Large intestine (tissue), 3 donors: ENCODE results near the gene SH3GLB2. TPM values are rescaled to one million over a fixed set of nuclear protein-coding genes. Genes with fewer than 3 reads are reported as not detected.

Source experiments
- DNase-seq, 2 donors: peaks; one replicate each; pipeline versions ENCODE4 v3.0.0 to v3.0.0-alpha.2; 2013
- H3K27ac ChIP-seq: one replicate; pipeline ENCODE4 v1.5.1; 2013; ENCODE audit warnings: low read length
- H3K27me3 ChIP-seq: 2 replicates; pipeline ENCODE4 v1.6.1; 2013; ENCODE audit warnings: low read length; ENCODE audit not compliant: control insufficient read depth, insufficient read depth
- H3K36me3 ChIP-seq: 2 replicates; pipeline ENCODE4 v1.6.1; 2013; ENCODE audit warnings: low read length; ENCODE audit not compliant: control insufficient read depth, insufficient read depth
- H3K4me1 ChIP-seq: one replicate; pipeline ENCODE4 v1.6.1; 2013; ENCODE audit warnings: low read length; ENCODE audit not compliant: control insufficient read depth, insufficient read depth
- H3K4me3 ChIP-seq: one replicate; pipeline ENCODE4 v1.5.1; 2013; ENCODE audit warnings: low read length
- H3K9me3 ChIP-seq: one replicate; pipeline ENCODE4 v1.6.1; 2013; ENCODE audit warnings: mild to moderate bottlenecking, low read depth, low read length, moderate library complexity; ENCODE audit not compliant: control insufficient read depth
- WGBS: methylation state at CpG from one replicate; pipeline ENCODE4 v1.1.5; 2013; ENCODE audit warnings: low lambda C conversion rate; ENCODE audit not compliant: insufficient coverage; 5-methylcytosine and 5-hydroxymethylcytosine counted together
- polyA plus RNA-seq: library from polyadenylated mRNA; unstranded; fragments of 120-200 nt; gene quantifications from one replicate; pipeline ENCODE4 v1.2.1, GENCODE V29; 2013

Gene SH3GLB2
- polyA plus RNA-seq, 1 donor = 81.7 TPM

DNA sequence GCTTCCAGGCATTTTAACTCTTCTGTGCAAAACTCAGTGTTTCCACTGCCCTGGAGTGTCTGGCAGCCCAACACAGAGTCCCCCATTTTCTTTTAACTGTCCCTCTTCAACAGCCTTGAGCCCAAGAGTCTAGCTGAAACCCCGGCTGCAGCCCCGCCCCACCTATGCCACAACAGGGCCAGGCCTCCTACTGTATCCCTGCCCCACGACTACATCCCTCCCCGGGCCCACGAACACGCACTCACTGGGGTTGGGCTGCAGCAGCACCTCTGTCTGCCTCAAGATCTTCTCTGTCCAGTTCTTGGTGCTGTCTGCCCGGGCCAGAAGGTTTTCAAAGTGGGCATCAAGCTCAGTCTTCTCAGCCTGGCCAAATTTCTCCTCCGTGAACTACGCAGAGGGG, 6.1 kb downstream of the SH3GLB2 start:
- no CpG with 5 or more reads among the region's 9 CpGs for WGBS
- Histone ChIP-seq H3K4me1 (peaks cover 19% of the 10 kb centered on the region), H3K27me3 (no peaks in the 10 kb centered on the region), H3K36me3 (peaks cover 4% of the 10 kb centered on the region), H3K27ac (no peak overlapping the region), H3K4me3 (no peak overlapping the region), H3K9me3 (no peaks in the 10 kb centered on the region)
- DNase-seq = no peak

DNA sequence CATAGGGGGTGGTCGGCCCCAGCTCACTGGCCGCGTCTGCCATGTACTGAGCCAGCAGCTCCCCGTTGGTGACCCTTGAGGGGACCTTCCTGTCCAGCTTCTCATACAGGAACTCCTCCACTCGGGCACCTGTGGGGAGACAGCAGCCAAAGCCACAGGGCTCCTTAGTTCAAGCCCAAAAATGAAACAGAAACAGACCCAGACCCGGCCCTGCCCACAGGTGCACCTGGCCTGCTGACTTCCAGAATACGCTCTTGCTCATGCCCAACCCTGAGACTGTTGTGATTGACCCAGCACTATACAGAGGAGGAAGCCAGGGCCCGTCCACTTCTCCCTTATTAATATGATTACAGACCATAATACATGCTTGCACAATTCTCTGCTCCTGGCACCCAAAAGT, 7.0 kb downstream of the SH3GLB2 start:
- WGBS = no CpG with 5 or more reads among the region's 8 CpGs
- Histone ChIP-seq H3K27me3 (no peaks in the 10 kb centered on the region), H3K27ac (no peak overlapping the region), H3K4me3 (no peak overlapping the region), H3K36me3 (peaks cover 4% of the 10 kb centered on the region), H3K4me1 (peaks cover 9% of the 10 kb centered on the region), H3K9me3 (no peaks in the 10 kb centered on the region)
- no peak for DNase-seq

DNA sequence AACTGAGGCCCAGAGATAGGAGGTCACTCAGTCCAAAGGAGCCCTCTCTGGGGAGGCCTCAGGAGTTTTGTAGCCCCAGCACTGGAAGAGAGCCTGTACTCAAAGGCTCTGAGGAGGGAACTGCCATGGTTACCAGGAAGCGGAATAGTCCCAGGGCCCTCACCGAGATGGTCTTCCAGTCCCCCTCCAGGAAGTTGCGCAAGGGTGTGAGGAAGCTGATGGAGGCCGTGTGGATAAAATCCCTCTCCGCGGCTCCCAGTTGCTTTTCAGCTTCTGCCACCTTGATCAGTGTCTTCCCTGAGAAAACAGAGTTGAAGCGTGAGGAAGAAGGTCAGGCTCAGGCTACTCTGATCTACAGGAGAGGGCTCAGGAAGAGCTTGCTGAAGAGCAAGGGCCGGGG, 13.5 kb downstream of the SH3GLB2 start:
- no peaks in the 10 kb centered on the region for H3K9me3 ChIP-seq
- DNase-seq = no peak
- no CpG with 5 or more reads among the region's 8 CpGs for WGBS
- peaks cover 61% of the 10 kb centered on the region for H3K36me3 ChIP-seq
- H3K27me3 ChIP-seq = no peaks in the 10 kb centered on the region
- no peaks in the 10 kb centered on the region for H3K4me1 ChIP-seq
- H3K27ac ChIP-seq = no peak overlapping the region
- no peak overlapping the region for H3K4me3 ChIP-seq

- Histone ChIP-seq H3K4me1 (no peaks in the 10 kb centered on the region), H3K4me3 (no peak overlapping the region), H3K27me3 (no peaks in the 10 kb centered on the region), H3K27ac (no peak overlapping the region), H3K36me3 (peaks cover 65% of the 10 kb centered on the region), H3K9me3 (no peaks in the 10 kb centered on the region)
- WGBS = no CpG with 5 or more reads among the region's 11 CpGs
- no peak for DNase-seq
These were observed 14.0 kb downstream of the SH3GLB2 start for GRCh38 chr9:129014124-129014523.

DNA sequence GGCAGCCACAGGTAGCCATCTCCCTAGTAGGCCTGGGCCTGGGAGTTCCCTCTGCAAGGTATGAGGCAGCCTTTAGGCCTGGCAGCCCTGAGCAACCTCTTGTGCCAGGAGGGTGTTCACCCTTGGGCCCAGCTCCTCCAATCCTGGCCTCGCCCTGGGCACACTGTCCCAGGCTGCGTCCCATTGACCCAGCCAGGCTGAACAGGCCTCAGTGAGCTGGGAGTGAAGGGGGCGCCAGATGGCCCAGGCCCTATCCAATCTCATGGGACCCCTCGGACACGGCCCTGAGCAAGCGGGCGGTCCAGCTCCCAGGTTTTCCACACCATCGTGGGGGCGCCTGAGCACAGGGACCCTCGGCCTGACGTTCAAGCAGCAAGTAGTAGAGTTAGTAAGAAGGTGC, 14.5 kb downstream of the SH3GLB2 start:
- H3K27ac ChIP-seq = no peak overlapping the region
- H3K36me3 ChIP-seq = peaks cover 65% of the 10 kb centered on the region
- no peaks in the 10 kb centered on the region for H3K4me1 ChIP-seq
- H3K4me3 ChIP-seq = no peak overlapping the region
- DNase-seq = no peak
- no peaks in the 10 kb centered on the region for H3K27me3 ChIP-seq
- no peaks in the 10 kb centered on the region for H3K9me3 ChIP-seq
- WGBS = no CpG with 5 or more reads among the region's 11 CpGs

DNA sequence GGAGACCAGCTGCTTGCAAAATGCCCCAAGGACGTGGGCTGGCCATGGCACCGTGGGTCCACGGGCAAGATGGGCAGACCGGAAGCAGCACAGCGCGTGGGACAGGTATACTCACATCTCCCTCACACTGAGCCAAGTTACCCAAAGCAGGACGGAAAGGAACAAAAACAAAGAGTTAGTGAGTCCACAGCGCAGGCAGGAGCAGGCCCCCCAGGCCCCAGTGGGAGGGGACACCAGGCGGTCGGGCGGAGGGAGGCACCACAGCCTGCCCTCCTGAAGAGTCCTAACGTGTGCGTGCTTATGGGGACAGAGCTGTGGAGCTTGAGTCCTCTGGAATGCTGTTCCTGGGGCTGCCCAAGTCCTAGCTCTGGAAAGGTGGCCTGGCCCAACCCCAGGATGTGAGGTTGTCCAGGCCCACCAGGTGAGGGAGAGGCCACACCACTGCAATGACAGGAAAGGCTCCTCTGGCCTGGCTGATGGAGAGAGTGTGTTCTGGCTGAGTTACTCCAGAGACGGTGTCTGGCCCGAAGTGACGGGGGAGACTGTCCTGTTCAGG, 15.2 kb downstream of the SH3GLB2 start:
- WGBS = no CpG with 5 or more reads among the region's 16 CpGs
- H3K27me3 ChIP-seq = no peaks in the 10 kb centered on the region
- H3K4me3 ChIP-seq = no peak overlapping the region
- no peaks in the 10 kb centered on the region for H3K4me1 ChIP-seq
- H3K36me3 ChIP-seq = peaks cover 72% of the 10 kb centered on the region
- no peaks in the 10 kb centered on the region for H3K9me3 ChIP-seq
- no peak for DNase-seq
- H3K27ac ChIP-seq = no peak overlapping the region

DNA sequence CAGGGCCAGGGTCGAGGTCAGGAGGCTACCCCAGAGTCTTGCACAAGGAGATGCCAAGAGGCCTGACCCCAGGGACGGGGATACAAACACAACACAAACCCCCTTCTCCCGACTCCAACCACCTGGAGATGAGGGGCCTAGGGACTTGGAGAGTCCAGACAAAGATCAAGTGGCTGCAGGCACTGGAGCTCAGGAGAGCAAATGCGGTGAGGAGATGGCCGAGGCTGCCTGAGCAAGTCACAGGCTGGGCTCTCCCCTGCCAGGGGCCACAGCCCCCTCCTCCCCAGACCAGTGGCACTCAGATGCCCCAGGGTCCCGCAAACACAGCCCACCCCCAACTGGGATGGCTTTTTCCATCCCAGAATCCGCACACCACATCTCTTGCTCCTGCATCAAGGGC, 15.8 kb downstream of the SH3GLB2 start:
- Histone ChIP-seq H3K27ac (no peak overlapping the region), H3K36me3 (peaks cover 77% of the 10 kb centered on the region), H3K4me1 (no peaks in the 10 kb centered on the region), H3K27me3 (no peaks in the 10 kb centered on the region), H3K4me3 (no peak overlapping the region), H3K9me3 (no peaks in the 10 kb centered on the region)
- no peak for DNase-seq
- no CpG with 5 or more reads among the region's 7 CpGs for WGBS

DNA sequence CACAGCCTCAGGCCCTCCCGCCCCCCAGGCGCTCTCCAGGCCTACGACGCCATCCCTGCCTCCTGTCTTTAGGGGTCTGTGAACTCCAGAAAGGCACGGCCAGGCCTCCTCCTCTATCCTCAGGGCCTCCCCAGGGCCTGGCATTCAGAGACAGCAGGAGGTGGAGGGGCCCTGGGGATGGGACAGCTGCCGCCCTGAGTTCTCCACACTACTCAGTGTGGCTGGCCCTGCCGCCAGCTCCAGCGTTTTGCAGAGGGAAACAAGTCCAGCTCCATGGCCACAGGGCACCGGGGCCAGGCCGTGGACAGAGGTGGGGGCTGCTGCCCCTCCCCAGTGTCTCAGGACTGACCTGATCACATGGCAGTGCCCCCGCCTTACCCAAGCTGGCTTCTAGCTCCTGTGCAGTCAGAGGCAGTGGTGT, 16.4 kb downstream of the SH3GLB2 start:
- H3K36me3 ChIP-seq = peaks cover 83% of the 10 kb centered on the region
- H3K27me3 ChIP-seq = no peaks in the 10 kb centered on the region
- no CpG with 5 or more reads among the region's 11 CpGs for WGBS
- no peaks in the 10 kb centered on the region for H3K4me1 ChIP-seq
- no peak for DNase-seq
- no peak overlapping the region for H3K27ac ChIP-seq
- H3K9me3 ChIP-seq = no peaks in the 10 kb centered on the region
- H3K4me3 ChIP-seq = no peak overlapping the region

GRCh38 chr9:129011170-129011569, 17.0 kb downstream of the SH3GLB2 start:
- Histone ChIP-seq H3K27me3 (no peaks in the 10 kb centered on the region), H3K36me3 (peaks cover 89% of the 10 kb centered on the region), H3K27ac (no peak overlapping the region), H3K4me3 (no peak overlapping the region), H3K4me1 (no peaks in the 10 kb centered on the region), H3K9me3 (no peaks in the 10 kb centered on the region)
- WGBS = no CpG with 5 or more reads among the region's 19 CpGs
- DNase-seq = no peak

DNA sequence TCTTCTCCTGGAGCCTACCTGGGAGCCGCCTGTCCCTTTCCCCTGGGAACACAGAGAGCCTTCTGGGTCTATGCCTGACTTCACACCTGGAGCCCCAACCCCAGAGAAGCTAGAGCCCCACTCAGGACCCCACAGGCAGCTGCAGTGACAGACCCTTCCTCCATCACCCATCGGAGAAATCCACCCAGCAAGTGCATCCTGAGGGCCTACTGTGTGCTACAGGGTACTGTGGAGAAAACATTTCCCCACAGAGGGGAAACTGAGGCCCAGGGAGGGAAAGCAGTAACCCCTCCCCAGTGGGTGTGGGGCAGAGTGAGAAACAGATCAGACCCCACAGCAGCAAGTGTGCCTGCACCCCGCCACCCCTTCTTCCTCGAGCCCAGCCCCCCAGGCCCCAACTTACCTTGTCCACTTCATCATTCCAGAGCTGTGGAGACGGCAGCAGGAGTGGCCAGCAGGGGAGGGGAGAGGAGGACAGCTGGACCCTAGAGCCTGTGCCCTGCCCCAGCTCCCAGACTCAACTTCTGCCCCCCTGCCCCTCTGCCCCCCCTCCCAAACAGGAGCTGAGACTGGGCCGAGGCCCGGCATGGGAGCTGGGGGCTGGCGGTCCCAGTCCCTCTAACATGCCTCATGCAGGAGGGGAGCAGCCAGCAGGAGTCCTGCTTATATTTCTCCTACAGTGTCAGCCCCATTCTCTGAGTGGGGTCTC, 17.7 kb downstream of the SH3GLB2 start:
- H3K27me3 ChIP-seq = no peaks in the 10 kb centered on the region
- H3K4me1 ChIP-seq = no peaks in the 10 kb centered on the region
- no CpG with 5 or more reads among the region's 8 CpGs for WGBS
- no peaks in the 10 kb centered on the region for H3K9me3 ChIP-seq
- H3K36me3 ChIP-seq = peaks cover 93% of the 10 kb centered on the region
- H3K4me3 ChIP-seq = no peak overlapping the region
- H3K27ac ChIP-seq = no peak overlapping the region
- DNase-seq = no peak

GRCh38 chr9:129009584-129010141, 18.5 kb downstream of the SH3GLB2 start:
- DNase-seq = no peak
- H3K9me3 ChIP-seq = no peaks in the 10 kb centered on the region
- no CpG with 5 or more reads among the region's 17 CpGs for WGBS
- no peaks in the 10 kb centered on the region for H3K27me3 ChIP-seq
- peaks cover 93% of the 10 kb centered on the region for H3K36me3 ChIP-seq
- no peaks in the 10 kb centered on the region for H3K4me1 ChIP-seq
- H3K27ac ChIP-seq = no peak overlapping the region
- no peak overlapping the region for H3K4me3 ChIP-seq
